Frontal cortex (tissue), 4 donors: Measurements from ENCODE around the gene MAP1B. TPM values are rescaled to one million over a fixed set of nuclear protein-coding genes. Genes with fewer than 3 reads are reported as not detected.
A peak's percentile ranks its signal among the peaks of the same experiment; 100 is the strongest.

Source experiments
- DNase-seq, 2 donors: peaks; one replicate each; pipeline ENCODE4 v3.0.0; 2012; ENCODE audit warnings: low spot score in 2 of 2
- FAIRE-seq: peaks from 2 replicates; lab custom pipeline; 2012; peaks lifted over from hg19 to GRCh38; lab: Jason Lieb, UNC
- total RNA-seq: library from RNA; depleted of rRNA; stranded (reverse); fragments of >200 nt; gene quantifications from one replicate; pipeline ENCODE4 v1.2.3, GENCODE V29; 2014
- donor health status: control.
- donor health status: control.
- donor health status: control.

The MAP1B gene
- total RNA-seq, 1 donor from 2014 or later, result 490 TPM

GRCh38 chr5:72237415-72237814 lies 130.1 kb downstream of the MAP1B start:
- FAIRE-seq (no peak), DNase-seq (no peak)

- FAIRE-seq, result no peak
- no peak for DNase-seq
These were observed 130.6 kb downstream of the MAP1B start for GRCh38 chr5:72237879-72238278.

- FAIRE-seq (no peak), DNase-seq (no peak)
These were observed 131.6 kb downstream of the MAP1B start for GRCh38 chr5:72238712-72239445.

GRCh38 chr5:72241346-72242003 lies 134.2 kb downstream of the MAP1B start:
- DNase-seq (peak in 1 of 2 donors; percentile 5), FAIRE-seq (no peak)

- no peak for FAIRE-seq
These were observed 135.7 kb downstream of the MAP1B start for GRCh38 chr5:72242796-72243475.

GRCh38 chr5:72243706-72244105 lies 136.4 kb downstream of the MAP1B start:
- FAIRE-seq, result no peak
- no peak for DNase-seq

More at GRCh38 chr5:72242796-72243475, 135.7 kb downstream of the MAP1B start:
- no peak for DNase-seq

GRCh38 chr5:72244862-72245371 lies 137.6 kb downstream of the MAP1B start:
- FAIRE-seq (no peak), DNase-seq (no peak)

- DNase-seq, result no peak
- FAIRE-seq, result no peak
These were observed 138.3 kb downstream of the MAP1B start for GRCh38 chr5:72245546-72245945.

- FAIRE-seq, result no peak
These were observed 138.8 kb downstream of the MAP1B start for GRCh38 chr5:72245951-72246532.

GRCh38 chr5:72246954-72247442 lies 139.7 kb downstream of the MAP1B start:
- FAIRE-seq (no peak), DNase-seq (no peak)

More at GRCh38 chr5:72245951-72246532, 138.8 kb downstream of the MAP1B start:
- DNase-seq, result no peak

- DNase-seq (peak in 1 of 2 donors; percentile 47), FAIRE-seq (no peak)
These were observed 141.2 kb downstream of the MAP1B start for GRCh38 chr5:72248410-72248981.

- DNase-seq, result no peak
- FAIRE-seq, result no peak
These were observed 144.1 kb downstream of the MAP1B start for GRCh38 chr5:72251386-72251785.

GRCh38 chr5:72252008-72252407 lies 144.7 kb downstream of the MAP1B start:
- DNase-seq (no peak), FAIRE-seq (no peak)

- FAIRE-seq (no peak), DNase-seq (no peak)
These were observed 145.4 kb downstream of the MAP1B start for GRCh38 chr5:72252574-72253155.

GRCh38 chr5:72255237-72255636 lies 148.0 kb downstream of the MAP1B start:
- no peak for FAIRE-seq
- DNase-seq, result no peak

GRCh38 chr5:72255670-72256069 lies 148.4 kb downstream of the MAP1B start:
- DNase-seq (no peak), FAIRE-seq (no peak)

GRCh38 chr5:72256536-72256935 lies 149.3 kb downstream of the MAP1B start:
- FAIRE-seq, result no peak
- no peak for DNase-seq
